ENCODE measurements around the gene DIO2.

Gene DIO2

GRCh38 chr14:80211153-80212022, at the start of gene DIO2:
Gene DIO2, minus strand, starts transcription at chr14:80211504. Its CDS starts 32 bp downstream, at chr14:80211472.
- ATAC-seq = no peak

- no peak for ATAC-seq
Measured at GRCh38 chr14:80260645-80261044, 49.3 kb upstream of the DIO2 start.

- no peak for ATAC-seq
Measured at GRCh38 chr14:80239631-80240030, 28.3 kb upstream of the DIO2 start.

GRCh38 chr14:80237143-80237542, 25.8 kb upstream of the DIO2 start:
- ATAC-seq = no peak

- no peak for ATAC-seq
Measured at GRCh38 chr14:80233470-80234089, 22.3 kb upstream of the DIO2 start.

GRCh38 chr14:80231702-80232101, 20.4 kb upstream of the DIO2 start:
- no peak for ATAC-seq

- no peak for ATAC-seq
Measured at GRCh38 chr14:80223696-80224465, 12.6 kb upstream of the DIO2 start.

- ATAC-seq = no peak
Measured at GRCh38 chr14:80216818-80217217, 5.5 kb upstream of the DIO2 start.

- ATAC-seq = no peak
Measured at GRCh38 chr14:80215756-80216581, 4.7 kb upstream of the DIO2 start.

- no peak for ATAC-seq
Measured at GRCh38 chr14:80215081-80215480, 3.8 kb upstream of the DIO2 start.

GRCh38 chr14:80213602-80214001, 2.3 kb upstream of the DIO2 start:
- no peak for ATAC-seq

GRCh38 chr14:80212023-80212397, 706 bp upstream of the DIO2 start:
- ATAC-seq = no peak

- no peak for ATAC-seq
Measured at GRCh38 chr14:80208461-80208860, 2.8 kb downstream of the DIO2 start.

GRCh38 chr14:80206351-80207080, 4.8 kb downstream of the DIO2 start:
- ATAC-seq = no peak

- no peak for ATAC-seq
Measured at GRCh38 chr14:80202888-80203562, 8.3 kb downstream of the DIO2 start.

- ATAC-seq = no peak
Measured at GRCh38 chr14:80200093-80200492, 11.2 kb downstream of the DIO2 start.

GRCh38 chr14:80188571-80188970, 22.7 kb downstream of the DIO2 start:
- no peak for ATAC-seq

GRCh38 chr14:80186301-80186800, 25.0 kb downstream of the DIO2 start:
- ATAC-seq = no peak

- ATAC-seq = no peak
Measured at GRCh38 chr14:80176893-80177292, 34.4 kb downstream of the DIO2 start.

- ATAC-seq = no peak
Measured at GRCh38 chr14:80172375-80173051, 38.8 kb downstream of the DIO2 start.
